ENCODE results near the gene KRTAP10-4. TPM values are rescaled to one million over a fixed set of nuclear protein-coding genes. Genes with fewer than 3 reads are reported as not detected.

The KRTAP10-4 gene
- total and polyA plus RNA-seq, 2 of the 4 experiments (the other 2 are of a cell fraction): not detected

DNA sequence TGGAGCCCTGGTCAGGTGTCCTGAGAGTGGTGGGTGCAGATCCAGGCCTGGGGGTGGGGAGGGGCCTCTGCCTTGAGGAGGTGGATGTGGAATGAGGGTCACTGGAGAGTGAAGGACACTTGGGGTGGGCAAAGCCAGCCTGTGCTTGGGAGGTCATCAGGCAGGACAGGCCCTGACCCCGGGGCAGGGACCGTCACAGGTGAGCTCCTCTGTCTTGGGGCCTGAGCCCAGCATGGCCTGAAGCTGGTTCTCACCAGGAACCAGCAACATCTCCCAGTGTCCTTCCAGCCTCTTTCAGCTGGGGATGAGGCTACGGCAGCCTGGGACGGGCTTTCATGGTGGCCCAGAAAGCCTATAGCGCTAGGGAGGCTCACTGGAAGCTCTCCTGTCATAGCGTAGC lies 21.4 kb upstream of the KRTAP10-4 start:
- no peak overlapping the region for H2BK120ac ChIP-seq (ENCODE audit: low read depth, low read length)
- H3K9ac ChIP-seq (ENCODE audit: low read depth, low read length): no peak overlapping the region
- H2BK15ac ChIP-seq (ENCODE audit: low read depth, low read length): no peak overlapping the region
- no peak overlapping the region for H3K14ac ChIP-seq (replicated peaks; ENCODE audit: low read depth, low read length)
- H2BK20ac ChIP-seq (ENCODE audit: low read depth, low read length): no peak overlapping the region
- POLR2A ChIA-PET (ENCODE audit: unreplicated experiment): no interaction called here
- H4K91ac ChIP-seq (ENCODE audit: insufficient read depth, low read depth, low read length): no peak overlapping the region
- ATAC-seq (ENCODE audit: low read depth) (no peak), DNase-seq (no peak)
- TF ChIP-seq MXI1 (IDR thresholded peaks at IDR 0.05; ENCODE audit: borderline replicate concordance, low read depth, low read length) (no peak), CHD1 (IDR thresholded peaks at IDR 0.05; ENCODE audit: low read depth, low read length) (no peak), RCOR1 (IDR thresholded peaks at IDR 0.05; ENCODE audit: insufficient replicate concordance, low read length) (no peak), NFE2L2 (IDR thresholded peaks at IDR 0.05; ENCODE audit: low read depth, low read length) (no peak)
- H3K27ac ChIP-seq (ENCODE audit: insufficient read depth, low read length): no peak overlapping the region
- no peaks in the 10 kb centered on the region for H3K79me1 ChIP-seq (ENCODE audit: low read depth in 1 of 2, low read length in 2 of 2)
- peaks cover 20% of the 10 kb centered on the region for H3K27me3 ChIP-seq (ENCODE audit: control insufficient read depth, insufficient read depth, low read length)
- no peaks in the 10 kb centered on the region for H4K20me1 ChIP-seq (ENCODE audit: insufficient read depth, low read length)
- H2AK5ac ChIP-seq (ENCODE audit: low read depth, low read length): no peak overlapping the region
- no peak overlapping the region for H4K8ac ChIP-seq (ENCODE audit: low read depth in 2 of 2, low read length in 2 of 2)
- H2AK9ac ChIP-seq (replicated peaks; ENCODE audit: low read depth, low read length, poor library complexity): no peak overlapping the region
- H3K23ac ChIP-seq (ENCODE audit: low read depth, low read length): no peak overlapping the region
- H4K5ac ChIP-seq (ENCODE audit: low read depth, low read length): no peak overlapping the region
- H3K56ac ChIP-seq (ENCODE audit: extremely low read depth, insufficient read depth, low read length): no peak overlapping the region
- H3K9me3 ChIP-seq (ENCODE audit: control insufficient read depth, insufficient read depth, low read length): peaks cover 2% of the 10 kb centered on the region; the same call in 1 of the 2 replicates
- no peak overlapping the region for H2AFZ ChIP-seq (replicated peaks; ENCODE audit: low read length, poor library complexity)
- H2BK5ac ChIP-seq (ENCODE audit: low read depth, low read length, poor library complexity, severe bottlenecking): no peak overlapping the region
- BruUV-seq (replicated peaks): no TSS peak
- H3K18ac ChIP-seq (ENCODE audit: low read depth, low read length): no peak overlapping the region
- no peak overlapping the region for H3K4me3 ChIP-seq (ENCODE audit: insufficient read depth, low read depth, low read length)
- H3K4ac ChIP-seq (ENCODE audit: low read depth, low read length): no peak overlapping the region
- H3K4me1 ChIP-seq (ENCODE audit: control insufficient read depth, insufficient read depth, low read length): no peaks in the 10 kb centered on the region
- H3K4me2 ChIP-seq (ENCODE audit: low read depth, low read length): no peak overlapping the region
- CTCF ChIA-PET: no interaction called here
- 61% methylated on average over 3 of the region's 6 CpGs; no CpG with 5 or more reads in 1 of the 2 experiments for WGBS, 2 experiments (ENCODE audit: extremely low coverage in 2 of 2, insufficient read length in 1 of 2)
- H3K36me3 ChIP-seq (ENCODE audit: control insufficient read depth, insufficient read depth, low read length): no peaks in the 10 kb centered on the region
- intact Hi-C loops (cut with micrococcal nuclease): no loop called here
- dilution Hi-C loops (cut with HindIII; ENCODE audit: low sequenced_read_pairs, unreplicated experiment): no loop called here
- in situ Hi-C loops (cut with MboI; ENCODE audit: low sequenced_read_pairs): no loop called here
- H3K9me1 ChIP-seq (ENCODE audit: insufficient read depth, low read length): no peaks in the 10 kb centered on the region

Measured in IMR-90 (cell line).